Loucy (cell line): ENCODE data around the gene PLOD3.

Experiments
- H2AFZ ChIP-seq: fragments of 200-600 bp; sonication (generic); 2 replicates; pipeline ENCODE4 v1.6.0; 2016; ENCODE audit warnings: antibody characterized with exemption, mild to moderate bottlenecking, low read length, moderate library complexity
- H3F3A ChIP-seq: fragments of 200-600 bp; 2 replicates; pipeline ENCODE4 v1.6.0; 2016; ENCODE audit warnings: antibody characterized with exemption, low read depth, mild to moderate bottlenecking
- H3K27me3 ChIP-seq: fragments of 200-600 bp; sonication (generic); 2 replicates; pipeline ENCODE4 v1.6.1; 2014; ENCODE audit warnings: low read length, mild to moderate bottlenecking; ENCODE audit not compliant: insufficient read depth, poor library complexity, severe bottlenecking
- H3K36me3 ChIP-seq: fragments of 200-600 bp; sonication (generic); 2 replicates; pipeline ENCODE4 v1.6.1; 2016; ENCODE audit warnings: low read length; ENCODE audit not compliant: insufficient read depth
- H3K4me1 ChIP-seq: fragments of 200-600 bp; sonication (generic); 2 replicates; pipeline ENCODE4 v1.5.1; 2014; ENCODE audit warnings: low read length, mild to moderate bottlenecking; ENCODE audit not compliant: insufficient read depth, poor library complexity, severe bottlenecking
- H3K4me2 ChIP-seq: fragments of 200-600 bp; sonication (generic); 2 replicates; pipeline ENCODE4 v1.6.0; 2014; ENCODE audit warnings: antibody characterized with exemption, low read length, low read depth, mild to moderate bottlenecking; ENCODE audit not compliant: poor library complexity, severe bottlenecking
- H3K4me3 ChIP-seq: fragments of 200-600 bp; sonication (generic); 2 replicates; pipeline ENCODE4 v1.5.1; 2014; ENCODE audit warnings: low read length, mild to moderate bottlenecking, mixed read lengths; ENCODE audit not compliant: poor library complexity, severe bottlenecking
- H3K79me2 ChIP-seq: fragments of 200-600 bp; sonication (generic); 2 replicates; pipeline ENCODE4 v1.6.1; 2014; ENCODE audit warnings: low read length; ENCODE audit not compliant: insufficient read depth
- H3K9ac ChIP-seq: fragments of 200-600 bp; sonication (generic); 2 replicates; pipeline ENCODE4 v1.6.0; 2014; ENCODE audit warnings: mild to moderate bottlenecking, low read depth, low read length, moderate library complexity; ENCODE audit not compliant: poor library complexity, severe bottlenecking
- H3K9me2 ChIP-seq: fragments of 200-600 bp; sonication (generic); replicated peaks from 2 replicates; pipeline ENCODE4 v1.6.1; 2016; ENCODE audit warnings: low read depth, low read length, mixed read lengths
- H3K9me3 ChIP-seq: fragments of 200-600 bp; sonication (generic); 2 replicates; pipeline ENCODE4 v1.6.1; 2014; ENCODE audit warnings: mild to moderate bottlenecking, antibody characterized with exemption, low read length, low read depth; ENCODE audit not compliant: insufficient read depth
- H4K20me1 ChIP-seq: fragments of 200-600 bp; sonication (generic); 2 replicates; pipeline ENCODE4 v1.6.0; 2014; ENCODE audit warnings: antibody characterized with exemption, low read length, mild to moderate bottlenecking; ENCODE audit not compliant: insufficient read depth, poor library complexity, severe bottlenecking
- CTCF ChIP-seq: fragments of 200-600 bp; sonication (generic); conservative IDR thresholded peaks from 2 replicates; pipeline ENCODE4 v1.5.1; 2014; ENCODE audit warnings: mild to moderate bottlenecking, antibody characterized with exemption, low read length
- EZH2phosphoT487 ChIP-seq: fragments of 200-600 bp; IDR thresholded peaks from 2 replicates; pipeline ENCODE4 v1.6.1; 2018; ENCODE audit warnings: antibody characterized with exemption, mild to moderate bottlenecking, moderate library complexity, borderline replicate concordance

The PLOD3 gene

GRCh38 chr7:101236292-101236835 lies 19.0 kb upstream of the PLOD3 start:
- no peak overlapping the region for H3K9ac ChIP-seq

GRCh38 chr7:101235522-101235921 lies 18.1 kb upstream of the PLOD3 start:
- TF ChIP-seq EZH2phosphoT487: no peak
- no peak for TF ChIP-seq CTCF
- Histone ChIP-seq H3K27me3 (no peaks in the 10 kb centered on the region), H3K4me2 (no peak overlapping the region), H3K4me1 (no peaks in the 10 kb centered on the region), H3K9ac (no peak overlapping the region), H3K79me2 (no peaks in the 10 kb centered on the region), H3K4me3 (no peak overlapping the region), H3F3A (no peaks in the 10 kb centered on the region), H2AFZ (no peak overlapping the region), H3K9me2 (no peaks in the 10 kb centered on the region), H3K36me3 (no peaks in the 10 kb centered on the region), H4K20me1 (no peaks in the 10 kb centered on the region), H3K9me3 (no peaks in the 10 kb centered on the region)

More at GRCh38 chr7:101236292-101236835, 19.0 kb upstream of the PLOD3 start:
- Histone ChIP-seq H3K36me3 (no peaks in the 10 kb centered on the region), H3K4me1 (no peaks in the 10 kb centered on the region), H4K20me1 (no peaks in the 10 kb centered on the region), H3K4me3 (no peak overlapping the region), H3K79me2 (peaks cover 4% of the 10 kb centered on the region; the same call in 1 of the 2 replicates), H3K4me2 (no peak overlapping the region), H3K9me2 (no peaks in the 10 kb centered on the region), H2AFZ (no peak overlapping the region), H3K27me3 (no peaks in the 10 kb centered on the region), H3F3A (no peaks in the 10 kb centered on the region), H3K9me3 (no peaks in the 10 kb centered on the region)
- TF ChIP-seq EZH2phosphoT487 (no peak), CTCF (no peak)

- Histone ChIP-seq H3K9me2 (no peaks in the 10 kb centered on the region), H3K4me2 (no peak overlapping the region)
- TF ChIP-seq EZH2phosphoT487 (no peak), CTCF (peak; percentile 64)
These were observed 17.7 kb upstream of the PLOD3 start for GRCh38 chr7:101235050-101235449.

More at GRCh38 chr7:101235050-101235449, 17.7 kb upstream of the PLOD3 start:
- no peak overlapping the region for H2AFZ ChIP-seq
- no peaks in the 10 kb centered on the region for H3K79me2 ChIP-seq
- no peak overlapping the region for H3K9ac ChIP-seq
- H4K20me1 ChIP-seq: no peaks in the 10 kb centered on the region
- H3K4me1 ChIP-seq: no peaks in the 10 kb centered on the region
- no peaks in the 10 kb centered on the region for H3F3A ChIP-seq
- H3K27me3 ChIP-seq: no peaks in the 10 kb centered on the region
- no peaks in the 10 kb centered on the region for H3K36me3 ChIP-seq
- no peaks in the 10 kb centered on the region for H3K9me3 ChIP-seq
- no peak overlapping the region for H3K4me3 ChIP-seq
